Activated CD4-positive, alpha-beta T cell treated with anti-CD3 and anti-CD28 coated beads, Interleukin-2, amount 50 U/mL, for 4 hours (primary cell): ENCODE measurements around the gene EPC1.
"Not testable (repeated sequence)": the region's sequence is repeated elsewhere in the genome, so short reads cannot be mapped to it uniquely, and the experiment has no call there.

Source experiments
- DNase-seq, 2 experiments: peaks; one replicate each; pipeline ENCODE4 v3.0.0-alpha.2; 2020

EPC1 gene

GRCh38 chr10:32229788-32230187, 117.2 kb downstream of the EPC1 start:
- not testable (repeated sequence) for DNase-seq

GRCh38 chr10:32229170-32229569, 117.8 kb downstream of the EPC1 start:
- no peak for DNase-seq

DNA sequence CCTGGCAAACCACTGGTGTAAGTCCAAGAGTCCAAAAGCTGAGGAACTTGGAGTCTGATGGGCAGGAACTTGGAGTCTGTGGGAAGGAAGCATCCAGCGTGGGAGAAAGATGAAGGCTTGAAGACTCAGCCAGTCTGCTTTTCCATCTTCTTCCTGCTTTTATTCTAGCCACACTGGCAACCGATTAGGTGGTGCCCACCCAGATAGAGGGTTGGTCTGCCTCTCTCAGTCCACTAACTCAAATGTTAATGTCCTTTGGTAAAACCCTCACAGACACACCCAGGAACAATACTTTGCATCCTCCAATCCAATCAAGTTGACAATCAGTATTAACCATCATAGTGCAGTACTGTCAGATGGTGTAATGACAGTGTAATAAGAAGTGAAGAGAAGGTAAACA, 119.2 kb downstream of the EPC1 start:
- DNase-seq = no peak

- no peak for DNase-seq
Observed at GRCh38 chr10:32226624-32227023, 120.3 kb downstream of the EPC1 start.

- no peak for DNase-seq
Observed at GRCh38 chr10:32225976-32226375, 121.0 kb downstream of the EPC1 start.

DNA sequence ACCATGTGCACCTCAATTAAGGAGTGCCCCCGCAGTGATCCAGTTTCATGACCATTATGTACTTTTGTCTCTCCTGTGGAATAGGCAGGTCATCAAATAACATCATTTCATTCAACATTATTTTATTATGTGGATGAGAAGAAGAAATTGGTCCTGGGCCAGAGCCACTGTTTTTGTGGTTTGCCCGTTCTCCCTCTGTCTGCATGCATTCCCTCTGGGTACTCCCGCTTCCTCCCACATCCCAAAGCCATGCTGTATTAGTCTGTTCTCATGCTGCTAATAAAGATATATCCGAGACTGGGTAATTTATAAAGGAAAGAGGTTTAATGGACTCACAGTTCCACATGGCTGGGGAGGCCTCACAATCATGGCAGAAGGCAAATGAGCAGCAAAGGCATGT, 124.6 kb downstream of the EPC1 start:
- DNase-seq = not testable (repeated sequence)

DNA sequence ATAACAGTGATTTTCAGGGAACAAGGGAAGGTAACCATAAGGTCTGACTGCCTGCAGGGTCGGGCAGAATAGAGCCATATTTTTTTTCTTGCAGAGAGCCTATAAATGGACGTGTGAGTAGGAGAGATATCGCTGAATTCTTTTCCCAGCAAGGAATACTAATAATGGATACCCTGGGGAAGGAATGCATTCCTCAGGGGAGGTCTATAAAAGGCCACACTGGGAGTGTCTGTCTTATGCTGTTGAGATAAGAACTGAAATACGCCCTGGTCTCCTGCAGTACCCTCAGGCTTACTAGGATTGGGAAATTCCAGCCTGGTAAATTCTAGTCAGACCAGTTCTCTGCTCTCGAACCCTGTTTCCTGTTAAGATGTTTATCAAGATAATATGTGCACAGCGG, 127.8 kb downstream of the EPC1 start:
- not testable (repeated sequence) for DNase-seq

GRCh38 chr10:32218206-32219044, 128.5 kb downstream of the EPC1 start:
- DNase-seq = not testable (repeated sequence)
